ENCODE results near the gene SOD2. TPM values are rescaled to one million over a fixed set of nuclear protein-coding genes. Genes with fewer than 3 reads are reported as not detected.
"Not testable (repeated sequence)": the region's sequence is repeated elsewhere in the genome, so short reads cannot be mapped to it uniquely, and the experiment has no call there.

Gene SOD2
- total RNA-seq, 1 donor from 2014 or later: 41.3 TPM

DNA sequence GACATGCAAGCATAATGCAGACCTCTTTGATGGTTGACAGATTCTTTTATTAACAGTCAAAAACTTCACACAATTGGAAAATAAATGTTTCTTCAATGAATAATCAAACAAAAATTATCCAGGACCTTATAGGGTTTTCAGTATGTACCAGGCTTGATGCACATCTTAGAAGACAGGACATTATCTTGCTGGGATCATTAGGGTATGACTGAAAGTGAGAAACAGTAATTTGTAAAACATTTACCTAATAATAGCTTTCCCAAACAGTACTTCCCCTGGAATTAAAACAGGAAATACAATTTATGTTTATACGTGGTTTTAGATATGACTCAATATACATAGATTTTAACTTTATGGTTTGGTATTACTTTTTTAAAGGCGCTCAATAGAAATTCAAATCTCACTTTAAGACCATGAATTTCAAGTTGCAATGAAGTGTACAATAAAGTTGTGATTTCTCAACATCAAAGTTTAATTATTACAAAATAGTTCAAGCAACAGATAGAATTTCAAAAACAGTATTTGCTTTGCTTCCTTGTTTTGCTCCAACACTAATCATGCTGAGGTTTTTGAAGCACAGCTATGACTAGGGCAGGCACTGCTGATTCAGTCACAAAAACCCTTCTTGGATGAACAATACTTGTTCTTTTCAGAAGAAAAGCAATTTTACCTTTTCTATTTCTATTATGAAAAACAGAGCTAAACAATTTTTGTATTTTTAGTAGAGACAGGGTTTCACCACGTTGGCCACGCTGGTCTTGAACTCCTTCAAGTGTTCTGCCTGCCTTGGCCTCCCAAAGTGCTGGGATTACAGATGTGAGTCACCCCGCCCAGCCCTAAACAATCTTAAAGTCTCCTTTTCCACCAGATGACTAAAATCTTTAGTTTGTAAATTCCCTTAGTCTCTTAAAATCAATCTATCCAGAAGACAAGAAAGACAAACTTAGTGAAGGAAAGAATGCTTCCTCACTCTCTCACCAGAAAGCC, 13.7 kb downstream of the SOD2 start:
- Mint-ChIP-seq H3K36me3 (ENCODE audit: low read depth, unreplicated experiment) (no peaks in the 10 kb centered on the region), H3K4me1 (ENCODE audit: unreplicated experiment) (peaks cover 13% of the 10 kb centered on the region), H3K27me3 (ENCODE audit: unreplicated experiment) (no peaks in the 10 kb centered on the region), H3K9me3 (ENCODE audit: unreplicated experiment) (no peaks in the 10 kb centered on the region), H3K4me3 (ENCODE audit: unreplicated experiment) (no peak overlapping the region), H3K27ac (ENCODE audit: unreplicated experiment) (no peak overlapping the region)
- TF ChIP-seq, protein P1, sequence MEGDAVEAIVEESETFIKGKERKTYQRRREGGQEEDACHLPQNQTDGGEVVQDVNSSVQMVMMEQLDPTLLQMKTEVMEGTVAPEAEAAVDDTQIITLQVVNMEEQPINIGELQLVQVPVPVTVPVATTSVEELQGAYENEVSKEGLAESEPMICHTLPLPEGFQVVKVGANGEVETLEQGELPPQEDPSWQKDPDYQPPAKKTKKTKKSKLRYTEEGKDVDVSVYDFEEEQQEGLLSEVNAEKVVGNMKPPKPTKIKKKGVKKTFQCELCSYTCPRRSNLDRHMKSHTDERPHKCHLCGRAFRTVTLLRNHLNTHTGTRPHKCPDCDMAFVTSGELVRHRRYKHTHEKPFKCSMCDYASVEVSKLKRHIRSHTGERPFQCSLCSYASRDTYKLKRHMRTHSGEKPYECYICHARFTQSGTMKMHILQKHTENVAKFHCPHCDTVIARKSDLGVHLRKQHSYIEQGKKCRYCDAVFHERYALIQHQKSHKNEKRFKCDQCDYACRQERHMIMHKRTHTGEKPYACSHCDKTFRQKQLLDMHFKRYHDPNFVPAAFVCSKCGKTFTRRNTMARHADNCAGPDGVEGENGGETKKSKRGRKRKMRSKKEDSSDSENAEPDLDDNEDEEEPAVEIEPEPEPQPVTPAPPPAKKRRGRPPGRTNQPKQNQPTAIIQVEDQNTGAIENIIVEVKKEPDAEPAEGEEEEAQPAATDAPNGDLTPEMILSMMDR (IDR thresholded peaks at IDR 0.05; ENCODE audit: unreplicated experiment): no peak
- no peak for DNase-seq (ENCODE audit: low spot score)

DNA sequence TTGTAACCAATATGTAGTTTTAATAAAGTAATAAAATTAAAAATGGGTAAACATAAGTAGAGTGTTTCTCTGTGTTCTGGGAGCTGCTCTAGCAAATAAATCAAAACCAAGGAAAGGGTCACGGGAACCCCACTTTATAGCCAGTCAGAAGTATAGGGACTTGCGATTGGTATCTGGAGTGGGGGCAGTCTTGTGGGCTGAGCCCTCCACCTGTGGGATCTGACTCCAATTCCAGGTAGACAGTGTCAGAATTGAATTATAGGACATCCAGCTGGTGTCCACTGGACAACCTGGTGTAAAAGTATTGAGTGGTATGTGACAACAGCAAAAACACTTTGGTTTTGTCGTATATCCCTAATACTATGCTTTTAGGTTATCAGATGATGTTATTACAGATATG, 14.5 kb downstream of the SOD2 start:
- H3K27me3 Mint-ChIP-seq (ENCODE audit: unreplicated experiment): no peaks in the 10 kb centered on the region
- TF ChIP-seq, protein P1 (IDR thresholded peaks at IDR 0.05; ENCODE audit: unreplicated experiment): no peak
- no peaks in the 10 kb centered on the region for H3K9me3 Mint-ChIP-seq (ENCODE audit: unreplicated experiment)
- no peak overlapping the region for H3K4me3 Mint-ChIP-seq (ENCODE audit: unreplicated experiment)
- peaks cover 13% of the 10 kb centered on the region for H3K4me1 Mint-ChIP-seq (ENCODE audit: unreplicated experiment)
- H3K36me3 Mint-ChIP-seq (ENCODE audit: low read depth, unreplicated experiment): no peaks in the 10 kb centered on the region
- H3K27ac Mint-ChIP-seq (ENCODE audit: unreplicated experiment): no peak overlapping the region
- DNase-seq (ENCODE audit: low spot score): no peak

DNA sequence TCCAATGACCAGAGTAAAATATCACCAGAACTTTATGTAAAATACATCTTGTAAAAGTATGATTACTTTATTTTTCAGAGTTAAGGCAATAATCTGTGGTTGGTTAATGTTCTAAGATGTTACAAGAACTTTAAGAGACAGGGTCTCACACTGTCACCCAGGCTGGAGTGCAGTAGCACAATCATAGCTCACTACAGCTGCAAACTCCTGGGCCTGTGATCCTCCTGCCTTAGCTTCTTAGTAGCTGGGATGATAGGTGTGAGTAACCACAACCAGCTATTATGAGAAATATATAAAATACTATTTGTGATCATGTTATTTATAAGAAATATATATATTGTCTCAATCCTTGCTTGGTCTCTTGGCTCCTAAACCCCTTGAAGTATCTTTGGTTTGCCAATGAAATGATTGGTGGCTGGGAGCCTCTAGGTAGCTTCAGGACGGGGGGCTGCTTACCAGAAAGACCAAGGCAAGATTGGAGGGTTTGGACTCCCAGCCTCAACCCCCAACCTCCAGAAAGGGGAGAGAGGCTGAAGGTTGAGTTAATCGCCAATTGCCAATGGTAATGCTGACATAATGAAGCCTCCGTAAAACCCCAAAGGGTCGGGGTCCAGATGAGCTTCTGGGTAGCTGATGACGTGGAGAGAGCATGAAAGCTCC, 15.4 kb downstream of the SOD2 start:
- Mint-ChIP-seq H3K4me1 (ENCODE audit: unreplicated experiment) (peaks cover 13% of the 10 kb centered on the region), H3K9me3 (ENCODE audit: unreplicated experiment) (no peaks in the 10 kb centered on the region), H3K27ac (ENCODE audit: unreplicated experiment) (no peak overlapping the region), H3K4me3 (ENCODE audit: unreplicated experiment) (no peak overlapping the region), H3K27me3 (ENCODE audit: unreplicated experiment) (no peaks in the 10 kb centered on the region), H3K36me3 (ENCODE audit: low read depth, unreplicated experiment) (no peaks in the 10 kb centered on the region)
- no peak for DNase-seq (ENCODE audit: low spot score)
- TF ChIP-seq, protein P1 (IDR thresholded peaks at IDR 0.05; ENCODE audit: unreplicated experiment): no peak

DNA sequence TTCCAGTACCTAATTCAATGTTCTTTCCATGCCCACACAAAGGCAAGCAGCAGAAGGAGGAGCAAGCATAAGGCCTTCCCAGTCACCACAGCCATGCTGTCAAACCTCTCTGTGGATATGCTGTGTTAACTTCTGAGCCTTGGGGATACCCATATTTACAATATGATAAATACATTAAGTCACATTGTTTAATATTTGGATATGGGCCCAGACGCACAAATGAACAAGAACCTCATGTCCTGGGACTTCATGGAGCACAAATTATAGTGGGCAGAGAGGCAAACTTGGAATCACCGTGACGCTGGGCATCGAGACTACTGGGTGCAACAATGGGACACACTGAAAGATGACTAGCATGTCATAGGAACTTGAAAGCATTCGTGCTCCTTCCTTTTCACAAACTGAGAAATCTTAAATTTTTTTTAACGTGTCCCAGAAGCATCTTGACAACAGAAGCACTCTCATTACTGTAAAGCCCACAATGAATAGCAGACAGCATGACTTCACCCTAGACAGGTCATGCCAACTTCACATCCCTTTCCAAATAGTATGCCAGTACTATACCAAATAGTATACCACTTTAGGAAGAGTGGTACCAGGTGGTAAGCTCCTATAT, 16.0 kb downstream of the SOD2 start:
- Mint-ChIP-seq H3K27me3 (ENCODE audit: unreplicated experiment) (no peaks in the 10 kb centered on the region), H3K27ac (ENCODE audit: unreplicated experiment) (no peak overlapping the region), H3K4me1 (ENCODE audit: unreplicated experiment) (peaks cover 13% of the 10 kb centered on the region), H3K4me3 (ENCODE audit: unreplicated experiment) (no peak overlapping the region), H3K36me3 (ENCODE audit: low read depth, unreplicated experiment) (no peaks in the 10 kb centered on the region), H3K9me3 (ENCODE audit: unreplicated experiment) (no peaks in the 10 kb centered on the region)
- DNase-seq (ENCODE audit: low spot score): no peak
- TF ChIP-seq, protein P1 (IDR thresholded peaks at IDR 0.05; ENCODE audit: unreplicated experiment): no peak

DNA sequence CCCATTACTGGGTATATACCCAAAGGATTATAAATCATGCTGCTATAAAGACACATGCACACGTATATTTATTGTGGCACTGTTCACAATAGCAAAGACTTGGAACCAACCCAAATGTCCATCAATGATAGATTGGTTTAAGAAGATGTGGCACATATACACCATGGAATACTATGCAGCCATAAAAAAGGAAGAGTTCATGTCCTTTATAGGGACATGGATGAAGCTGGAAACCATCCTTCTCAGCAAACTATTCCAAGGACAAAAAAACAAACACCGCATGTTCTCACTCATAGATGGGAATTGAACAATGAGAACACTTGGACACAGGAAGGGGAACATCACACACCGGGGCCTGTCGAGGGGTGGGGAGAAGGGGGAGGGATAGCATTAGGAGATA, 16.8 kb downstream of the SOD2 start:
- H3K27ac Mint-ChIP-seq (ENCODE audit: unreplicated experiment): not testable (repeated sequence)

More for the DNA sequence above, 16.8 kb downstream of the SOD2 start:
- not testable (repeated sequence) for H3K4me1 Mint-ChIP-seq (ENCODE audit: unreplicated experiment); H3K9me3 Mint-ChIP-seq (ENCODE audit: unreplicated experiment); H3K36me3 Mint-ChIP-seq (ENCODE audit: low read depth, unreplicated experiment); H3K4me3 Mint-ChIP-seq (ENCODE audit: unreplicated experiment); H3K27me3 Mint-ChIP-seq (ENCODE audit: unreplicated experiment); DNase-seq (ENCODE audit: low spot score)

Measured in endothelial cell (in vitro differentiated cells).